DMS114 treated with DMSO at 0.1 percent for 48 hours (cell line): ENCODE results near the gene NIPBL.

Experiments used
- DNase-seq: peaks from one replicate; lab custom pipeline; 2025; ENCODE audit not compliant: unreplicated experiment; lab: John Stamatoyannopoulos, UW

Gene NIPBL

GRCh38 chr5:37014321-37014720 lies 137.8 kb downstream of the NIPBL start:
- no peak for DNase-seq

GRCh38 chr5:37015795-37016666 lies 139.5 kb downstream of the NIPBL start:
- DNase-seq: no peak

- no peak for DNase-seq
Measured at GRCh38 chr5:37028910-37029309, 152.3 kb downstream of the NIPBL start.

- DNase-seq: no peak
Measured at GRCh38 chr5:37029436-37029835, 152.9 kb downstream of the NIPBL start.

GRCh38 chr5:37034955-37035354 lies 158.4 kb downstream of the NIPBL start:
- no peak for DNase-seq

GRCh38 chr5:37037840-37038239 lies 161.3 kb downstream of the NIPBL start:
- no peak for DNase-seq

- no peak for DNase-seq
Measured at GRCh38 chr5:37039824-37040223, 163.3 kb downstream of the NIPBL start.

GRCh38 chr5:37043693-37044092 lies 167.1 kb downstream of the NIPBL start:
- DNase-seq: peak; percentile 5

- DNase-seq: no peak
Measured at GRCh38 chr5:37044120-37044519, 167.6 kb downstream of the NIPBL start.

GRCh38 chr5:37045703-37046102 lies 169.1 kb downstream of the NIPBL start:
- DNase-seq: no peak

GRCh38 chr5:37047947-37048346 lies 171.4 kb downstream of the NIPBL start:
- DNase-seq: no peak

GRCh38 chr5:37054391-37054790 lies 177.8 kb downstream of the NIPBL start:
- no peak for DNase-seq

- DNase-seq: no peak
Measured at GRCh38 chr5:37055383-37055990, 178.9 kb downstream of the NIPBL start.

- no peak for DNase-seq
Measured at GRCh38 chr5:37056762-37057161, 180.2 kb downstream of the NIPBL start.

GRCh38 chr5:37060030-37060429 lies 183.5 kb downstream of the NIPBL start:
- no peak for DNase-seq

GRCh38 chr5:37063739-37064138 lies 187.2 kb downstream of the NIPBL start:
- no peak for DNase-seq

GRCh38 chr5:37064442-37064841 lies 187.9 kb downstream of the NIPBL start:
- no peak for DNase-seq

GRCh38 chr5:37071487-37071886 lies 194.9 kb downstream of the NIPBL start:
- DNase-seq: no peak

- no peak for DNase-seq
Measured at GRCh38 chr5:37071901-37072581, 195.5 kb downstream of the NIPBL start.

GRCh38 chr5:37075399-37075950 lies 198.9 kb downstream of the NIPBL start:
- no peak for DNase-seq

GRCh38 chr5:37077146-37077545 lies 200.6 kb downstream of the NIPBL start:
- DNase-seq: no peak

GRCh38 chr5:37080697-37081096 lies 204.1 kb downstream of the NIPBL start:
- DNase-seq: no peak
